A673 (cell line): ENCODE measurements around the gene PDXP.

ENCODE experiments used
- EZH2 ChIP-seq: fragments of 200-600 bp; sonication (generic); IDR thresholded peaks from 2 replicates; pipeline ENCODE4 v1.6.1; 2017; ENCODE audit warnings: borderline replicate concordance, low read depth, mild to moderate bottlenecking, mixed read lengths, antibody characterized with exemption, low read length; ENCODE audit not compliant: poor library complexity, severe bottlenecking
- TF ChIP-seq, protein P1 (sequence below): fragments of 300-800, 200-600 bp; sonication (generic); conservative IDR thresholded peaks from 2 replicates; pipeline ENCODE4 v1.5.1; 2017; ENCODE audit warnings: low read depth, mild to moderate bottlenecking, antibody characterized with exemption, low read length, moderate library complexity, mixed read lengths

- TF ChIP-seq, protein P1, sequence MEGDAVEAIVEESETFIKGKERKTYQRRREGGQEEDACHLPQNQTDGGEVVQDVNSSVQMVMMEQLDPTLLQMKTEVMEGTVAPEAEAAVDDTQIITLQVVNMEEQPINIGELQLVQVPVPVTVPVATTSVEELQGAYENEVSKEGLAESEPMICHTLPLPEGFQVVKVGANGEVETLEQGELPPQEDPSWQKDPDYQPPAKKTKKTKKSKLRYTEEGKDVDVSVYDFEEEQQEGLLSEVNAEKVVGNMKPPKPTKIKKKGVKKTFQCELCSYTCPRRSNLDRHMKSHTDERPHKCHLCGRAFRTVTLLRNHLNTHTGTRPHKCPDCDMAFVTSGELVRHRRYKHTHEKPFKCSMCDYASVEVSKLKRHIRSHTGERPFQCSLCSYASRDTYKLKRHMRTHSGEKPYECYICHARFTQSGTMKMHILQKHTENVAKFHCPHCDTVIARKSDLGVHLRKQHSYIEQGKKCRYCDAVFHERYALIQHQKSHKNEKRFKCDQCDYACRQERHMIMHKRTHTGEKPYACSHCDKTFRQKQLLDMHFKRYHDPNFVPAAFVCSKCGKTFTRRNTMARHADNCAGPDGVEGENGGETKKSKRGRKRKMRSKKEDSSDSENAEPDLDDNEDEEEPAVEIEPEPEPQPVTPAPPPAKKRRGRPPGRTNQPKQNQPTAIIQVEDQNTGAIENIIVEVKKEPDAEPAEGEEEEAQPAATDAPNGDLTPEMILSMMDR: no peak
- no peak for TF ChIP-seq EZH2
Observed at GRCh38 chr22:37714634-37715033, 56.1 kb downstream of the PDXP start.
